Fibroblast of upper back skin (primary cell): ENCODE measurements around the gene FOXD4.
"Not testable (repeated sequence)": the region's sequence is repeated elsewhere in the genome, so short reads cannot be mapped to it uniquely, and the experiment has no call there.

Experiments
- DNase-seq: peaks from one replicate; pipeline ENCODE4 v3.0.0-alpha.2; 2013

The FOXD4 gene

GRCh38 chr9:117995-118467 lies at the start of gene FOXD4:
Gene FOXD4, minus strand, starts transcription at chr9:118417. Its CDS starts 298 bp downstream, at chr9:118119.
- not testable (repeated sequence) for DNase-seq

DNA sequence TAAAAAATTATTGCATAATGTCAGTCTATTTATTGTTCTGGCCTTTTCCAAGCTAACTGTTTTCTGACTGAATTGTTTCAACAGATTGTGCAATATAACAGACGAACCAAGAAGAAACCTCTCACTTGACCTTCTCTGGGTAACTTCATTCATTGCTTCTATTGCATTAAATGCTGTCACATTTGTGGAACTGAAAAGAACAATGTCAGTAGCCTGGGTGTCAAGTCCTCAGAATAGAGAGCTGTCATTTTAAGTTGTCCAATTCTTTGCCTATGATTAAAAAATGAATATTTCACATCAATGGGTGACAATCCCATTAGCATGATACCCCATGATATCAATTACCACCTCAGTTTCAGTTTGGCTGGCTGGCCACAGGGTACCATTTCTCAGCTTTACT lies 41.7 kb upstream of the FOXD4 start:
- DNase-seq: not testable (repeated sequence)

DNA sequence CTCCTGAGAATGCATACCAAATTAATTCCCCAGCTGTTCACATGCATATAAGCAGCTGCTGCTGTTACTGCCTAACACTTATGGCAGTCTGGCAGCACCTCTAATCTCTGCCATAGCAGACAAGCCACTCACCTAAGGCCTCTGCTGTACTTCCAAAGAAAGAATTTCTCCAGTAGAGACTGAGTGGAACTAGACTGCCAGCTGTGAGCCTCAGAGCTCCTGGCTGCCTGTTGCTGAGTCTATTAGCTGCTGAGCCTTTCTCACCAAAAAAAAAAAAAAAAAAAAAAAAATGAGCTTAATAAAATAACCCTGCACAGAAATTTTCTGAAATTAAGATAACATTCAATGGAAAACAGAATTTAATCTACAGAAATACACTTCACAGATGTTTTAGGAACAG lies 33.0 kb upstream of the FOXD4 start:
- not testable (repeated sequence) for DNase-seq

- DNase-seq: not testable (repeated sequence)
These were observed 21.7 kb upstream of the FOXD4 start for GRCh38 chr9:139880-140279.

- DNase-seq: not testable (repeated sequence)
These were observed 848 bp downstream of the FOXD4 start for GRCh38 chr9:117144-117994.

DNA sequence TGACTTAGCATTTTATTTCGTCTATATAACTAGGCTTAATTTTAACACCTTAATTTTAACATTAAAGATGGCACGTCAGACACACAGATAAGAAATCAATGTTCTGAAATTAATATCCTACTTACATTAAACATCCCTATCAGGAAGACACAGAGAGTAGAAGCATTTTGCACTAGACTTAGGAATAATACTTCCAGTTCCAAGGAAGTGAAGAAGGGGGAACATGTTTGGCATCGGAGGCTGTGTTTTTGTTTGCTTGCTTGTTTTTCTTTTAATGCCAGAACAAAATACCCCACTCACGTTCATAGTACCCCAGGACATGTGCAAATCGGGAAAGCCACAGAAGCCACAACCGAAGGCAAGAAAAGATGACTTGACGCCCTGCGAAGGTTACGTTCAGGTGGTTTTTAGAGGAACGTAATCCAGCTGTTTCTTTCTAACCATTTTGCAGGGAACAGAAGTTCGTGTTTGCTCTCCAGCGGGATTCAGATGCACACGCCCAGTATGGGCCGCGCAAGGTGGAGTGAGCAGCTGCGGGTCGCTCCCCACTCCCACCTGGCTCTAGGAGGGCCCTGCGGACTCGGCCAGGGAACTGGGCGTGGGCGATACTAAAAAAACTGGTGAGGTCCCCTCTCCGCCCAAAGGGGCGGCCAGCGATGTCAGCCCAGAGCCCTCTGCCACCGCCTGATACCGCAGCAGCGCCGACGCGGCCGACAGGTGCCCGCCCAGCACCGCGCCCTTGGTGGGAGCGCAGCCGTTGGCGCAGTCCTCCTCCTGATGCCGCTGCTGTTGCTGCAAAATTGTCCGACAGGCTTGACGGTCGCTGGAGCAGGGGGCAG lies 1.8 kb downstream of the FOXD4 start:
- not testable (repeated sequence) for DNase-seq

DNA sequence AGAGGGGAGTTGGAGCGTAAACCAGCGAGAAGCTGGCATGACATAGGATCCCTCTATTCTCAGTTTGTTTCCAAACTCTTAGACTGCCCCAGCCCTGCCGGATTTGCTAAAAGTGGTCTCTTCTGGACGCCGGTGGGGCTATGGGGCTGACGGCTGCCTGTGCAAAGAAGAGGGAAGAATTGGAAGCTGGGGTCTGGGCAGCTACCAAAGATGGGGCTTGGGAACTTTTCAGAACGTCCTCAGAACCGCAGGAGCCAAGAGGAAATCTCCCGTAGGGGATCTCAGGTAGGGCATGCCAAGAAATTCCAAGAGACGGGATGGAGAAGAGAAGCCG lies 3.1 kb downstream of the FOXD4 start:
- not testable (repeated sequence) for DNase-seq

DNA sequence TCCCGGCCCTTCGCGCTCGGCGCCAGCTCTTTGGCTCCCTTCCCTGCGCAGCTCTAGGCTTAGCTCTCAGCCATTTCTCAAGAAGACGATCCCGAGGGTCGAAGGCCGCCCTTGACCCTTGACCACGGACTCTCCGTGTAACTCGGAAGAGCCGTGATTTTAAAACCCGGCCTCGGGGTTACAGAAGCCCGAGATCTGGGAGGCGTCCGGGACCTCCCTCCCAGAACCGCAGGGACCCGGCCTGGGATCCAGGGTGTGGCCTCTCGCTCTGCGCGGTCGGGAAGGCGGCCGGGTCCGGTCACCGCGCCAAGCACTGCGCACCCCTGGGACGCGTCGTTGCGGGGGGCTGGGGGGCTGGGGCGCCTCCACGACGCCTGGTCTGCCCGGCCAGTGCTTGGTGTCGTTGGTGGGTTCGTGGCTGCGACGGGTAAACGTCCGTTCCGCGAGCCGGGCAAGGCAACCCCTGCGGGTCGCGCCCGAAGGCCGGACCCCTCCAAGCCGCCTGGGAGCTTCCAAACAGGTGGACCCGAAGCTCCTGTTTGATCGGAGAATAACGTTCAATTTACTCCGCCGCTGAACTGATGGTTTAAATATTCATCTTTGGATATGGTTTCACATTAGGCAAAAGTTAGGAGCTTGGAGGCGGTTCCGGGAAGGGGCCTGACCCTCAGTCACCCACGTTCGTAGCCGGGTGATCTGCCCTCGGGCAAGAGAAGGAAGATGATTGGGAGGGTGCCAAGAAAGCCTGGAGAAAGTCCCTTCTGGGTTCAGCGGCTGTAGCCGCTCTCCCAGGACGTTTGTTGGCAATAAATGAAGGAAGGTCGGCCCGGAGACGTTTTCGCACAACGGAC lies 3.7 kb downstream of the FOXD4 start:
- not testable (repeated sequence) for DNase-seq

DNA sequence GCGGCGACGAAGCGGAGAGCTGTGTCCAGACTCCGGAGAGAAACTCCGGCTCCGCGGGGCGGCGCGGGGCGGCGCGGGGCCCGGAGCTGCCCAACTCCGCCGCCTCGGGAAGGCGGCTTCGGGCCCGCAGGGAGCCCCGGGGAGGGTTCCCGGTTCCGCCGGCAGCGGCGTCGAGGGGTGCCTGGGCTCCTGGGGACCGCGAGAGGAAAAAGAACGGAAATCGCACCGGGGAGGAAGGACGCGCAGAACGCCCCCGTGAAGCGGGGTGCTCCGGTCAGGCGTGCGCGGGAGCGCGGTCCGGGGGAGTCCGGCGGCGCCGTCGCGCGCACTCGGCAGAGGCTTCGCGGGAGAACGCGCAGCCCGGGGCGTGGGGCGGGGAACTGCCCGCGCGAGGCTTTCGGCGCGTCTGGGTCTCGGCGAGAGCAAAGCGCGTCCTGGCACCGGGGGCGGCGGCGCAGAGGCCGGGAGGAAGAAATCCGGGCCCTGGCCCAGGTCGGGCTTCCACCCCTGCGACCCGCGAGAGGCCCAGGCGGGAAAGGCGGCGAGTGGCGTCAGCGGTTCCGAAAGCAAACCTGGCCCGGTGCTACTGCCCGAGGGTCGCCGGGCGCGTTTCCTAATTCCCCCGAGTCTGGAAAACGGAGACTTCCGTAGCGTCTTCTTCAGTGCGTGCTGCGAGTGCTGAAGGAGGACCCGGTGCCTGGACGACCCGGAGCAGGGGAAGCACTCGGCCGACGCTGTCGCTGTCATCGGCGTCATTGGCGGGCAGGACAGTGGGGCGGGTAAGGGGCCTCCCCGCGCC lies 4.5 kb downstream of the FOXD4 start:
- DNase-seq: not testable (repeated sequence)

GRCh38 chr9:112589-113467 lies 5.4 kb downstream of the FOXD4 start:
- not testable (repeated sequence) for DNase-seq

DNA sequence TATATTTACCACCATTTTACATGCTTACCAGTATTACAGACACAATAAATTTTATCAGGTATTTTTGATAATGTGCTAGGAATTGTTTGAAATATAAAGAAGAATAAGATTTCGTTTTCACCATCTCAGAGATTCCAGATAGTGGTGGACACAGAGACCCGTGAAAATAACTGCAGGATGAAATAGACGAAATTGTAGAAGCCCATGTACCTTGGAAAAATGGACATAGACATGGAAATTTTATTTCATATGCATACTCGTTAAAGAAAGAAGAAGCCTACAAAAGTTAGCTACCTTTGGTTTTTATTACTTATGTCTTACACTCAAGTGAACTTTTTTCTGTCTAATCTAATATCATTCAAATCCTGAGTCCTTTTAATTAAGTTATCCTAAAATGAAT lies 7.5 kb downstream of the FOXD4 start:
- DNase-seq: not testable (repeated sequence)

DNA sequence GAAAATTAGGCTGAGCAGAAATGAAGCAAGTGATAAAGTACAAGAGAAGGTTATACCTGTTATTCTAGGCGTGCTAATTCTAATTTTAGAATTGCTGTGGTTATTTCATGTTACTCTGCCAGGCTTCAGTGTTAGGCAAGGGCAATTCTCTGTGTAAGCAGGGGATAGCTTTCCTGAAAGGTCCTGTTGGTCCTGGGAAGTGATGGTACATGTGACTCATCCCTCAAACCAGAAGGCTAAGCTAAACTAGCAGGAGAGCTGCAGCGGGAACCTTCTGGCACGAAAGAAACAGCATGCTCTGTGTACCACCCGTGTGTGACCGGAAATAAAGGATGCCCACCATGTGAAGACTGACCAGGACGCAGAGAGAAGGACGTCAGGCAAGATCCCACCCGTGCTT lies 8.7 kb downstream of the FOXD4 start:
- DNase-seq: not testable (repeated sequence)

DNA sequence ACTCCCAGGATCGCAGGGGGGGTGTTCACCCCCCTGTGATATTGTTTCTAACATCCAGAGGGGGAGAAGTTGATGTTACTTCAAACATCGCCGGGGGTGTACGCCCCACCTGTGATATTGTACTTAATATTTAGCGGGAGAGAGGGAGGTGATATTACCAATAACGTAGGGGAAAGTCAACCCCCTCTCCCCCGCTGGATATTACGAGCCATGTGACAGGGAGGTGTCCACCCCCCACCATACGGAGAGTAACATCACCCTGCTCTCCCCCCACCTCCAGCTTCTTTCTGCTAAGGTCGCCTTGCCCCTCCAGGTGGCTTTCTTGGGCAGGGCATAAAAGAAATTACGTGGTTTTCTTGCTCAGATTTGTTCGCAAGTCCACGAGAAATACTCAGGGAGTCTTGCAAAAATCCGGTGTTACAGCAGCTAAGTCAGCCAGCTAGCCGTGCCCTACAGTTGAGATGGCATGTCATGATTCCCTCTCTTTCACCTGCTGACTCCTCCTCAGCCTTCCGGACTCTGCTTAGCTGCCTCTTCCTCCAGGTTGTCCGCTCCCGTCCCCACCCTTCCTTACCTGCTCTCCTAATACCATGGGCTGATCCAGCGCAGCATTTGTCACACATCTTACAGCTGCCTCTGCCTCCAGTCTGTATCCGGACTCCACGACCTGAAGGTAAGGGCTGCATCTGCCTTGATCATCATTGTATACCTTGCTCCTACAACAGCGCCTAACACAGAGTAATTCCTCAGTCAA lies 9.3 kb downstream of the FOXD4 start:
- DNase-seq: not testable (repeated sequence)

DNA sequence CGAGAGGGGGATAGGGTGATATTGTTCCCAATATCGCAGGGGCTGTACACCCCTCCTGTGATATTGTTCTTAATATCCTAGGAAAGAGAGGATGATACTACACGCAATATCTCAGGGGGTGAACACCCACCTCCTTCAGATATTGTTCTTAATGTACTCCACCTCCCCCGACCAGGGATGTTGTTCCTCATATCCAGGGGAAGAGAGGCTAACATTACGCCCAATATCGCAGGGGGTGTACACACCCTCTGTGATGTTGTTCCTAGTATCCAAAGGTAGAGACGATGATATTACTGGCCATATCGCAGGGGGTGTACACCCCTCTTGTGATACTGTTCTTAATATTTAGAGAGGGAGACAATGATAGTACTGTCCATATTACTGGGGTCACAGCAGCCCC lies 12.2 kb downstream of the FOXD4 start:
- DNase-seq: not testable (repeated sequence)

- DNase-seq: not testable (repeated sequence)
These were observed 17.8 kb downstream of the FOXD4 start for GRCh38 chr9:100430-100829.

- not testable (repeated sequence) for DNase-seq
These were observed 18.4 kb downstream of the FOXD4 start for GRCh38 chr9:99867-100266.

DNA sequence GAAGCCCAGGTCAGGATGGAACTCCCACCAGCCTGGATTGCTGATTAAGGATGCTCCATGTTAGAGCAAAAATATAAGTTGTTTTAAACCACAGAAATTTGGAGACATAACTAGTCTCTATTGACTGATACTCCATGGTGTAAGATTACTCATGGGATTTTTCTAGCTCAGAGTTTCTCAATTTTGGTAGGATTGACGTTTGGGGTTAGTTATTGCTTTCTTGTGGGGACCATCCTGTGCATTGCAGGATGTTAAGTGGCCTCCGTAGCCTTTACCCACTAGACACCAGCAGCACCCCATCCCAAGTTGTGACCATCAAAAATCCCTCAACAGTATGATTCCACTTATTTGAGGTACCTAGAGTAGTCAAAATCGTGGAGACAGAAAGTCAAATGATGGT lies 19.4 kb downstream of the FOXD4 start:
- not testable (repeated sequence) for DNase-seq

GRCh38 chr9:94992-95391 lies 23.2 kb downstream of the FOXD4 start:
- not testable (repeated sequence) for DNase-seq

DNA sequence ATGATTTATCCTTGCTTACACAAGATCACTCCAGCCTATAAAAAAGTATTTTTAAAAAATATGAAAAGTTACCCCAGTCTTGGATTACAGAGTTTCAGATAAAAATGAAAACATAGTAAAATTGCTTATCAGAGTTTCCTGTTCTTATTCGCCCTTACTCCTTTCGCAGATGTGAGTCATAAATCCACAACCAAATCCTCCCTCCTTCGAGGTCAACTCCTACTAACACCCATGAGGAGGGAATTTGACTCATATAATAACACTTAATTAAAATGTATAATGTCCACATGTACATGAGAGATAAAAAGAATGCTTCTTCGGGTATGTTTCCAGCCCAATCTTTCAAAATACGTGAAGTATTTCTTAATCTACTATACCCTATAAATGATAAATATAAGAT lies 23.9 kb downstream of the FOXD4 start:
- not testable (repeated sequence) for DNase-seq

DNA sequence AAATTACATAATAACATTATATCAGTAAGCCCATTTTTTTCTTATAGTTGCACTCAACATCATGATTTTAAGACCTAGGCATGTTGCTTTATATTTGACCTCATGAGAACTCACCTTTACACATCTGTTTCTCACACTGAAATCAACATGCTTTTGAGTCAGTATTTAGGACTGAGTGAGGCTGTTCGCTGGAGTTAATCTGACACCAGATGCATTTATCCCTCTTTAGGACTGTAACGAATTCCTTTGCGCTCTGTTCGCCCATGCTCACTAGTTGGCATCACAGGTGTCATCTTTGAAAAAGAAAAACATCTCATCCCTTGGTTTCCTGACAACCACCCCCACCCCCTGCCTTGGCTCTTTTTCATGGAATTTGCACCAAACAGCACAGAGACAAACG lies 24.3 kb downstream of the FOXD4 start:
- not testable (repeated sequence) for DNase-seq
